Activated CD4-positive, alpha-beta T cell treated with anti-CD3 and anti-CD28 coated beads for 48 hours (primary cell): ENCODE measurements around the gene MCFD2.

Source experiments
- DNase-seq: peaks from one replicate; pipeline ENCODE4 v3.0.0-alpha.2; 2020

Gene MCFD2

GRCh38 chr2:46915281-46915810 is at the start of gene MCFD2:
Gene MCFD2, minus strand, starts transcription at chr2:46915806. Its CDS starts 6,635 bp downstream, at chr2:46909171.
- DNase-seq = no peak

- no peak for DNase-seq
Observed at GRCh38 chr2:46964835-46965560, 49.4 kb upstream of the MCFD2 start.

GRCh38 chr2:46963941-46964673 is 48.5 kb upstream of the MCFD2 start:
- no peak for DNase-seq

GRCh38 chr2:46963210-46963609 is 47.6 kb upstream of the MCFD2 start:
- DNase-seq = no peak

- DNase-seq = no peak
Observed at GRCh38 chr2:46962751-46963150, 47.1 kb upstream of the MCFD2 start.

GRCh38 chr2:46960618-46961017 is 45.0 kb upstream of the MCFD2 start:
- DNase-seq = no peak

- DNase-seq = no peak
Observed at GRCh38 chr2:46958431-46959017, 42.9 kb upstream of the MCFD2 start.

- no peak for DNase-seq
Observed at GRCh38 chr2:46956981-46957531, 41.5 kb upstream of the MCFD2 start.

GRCh38 chr2:46955764-46956163 is 40.2 kb upstream of the MCFD2 start:
- DNase-seq = no peak

GRCh38 chr2:46954951-46955571 is 39.5 kb upstream of the MCFD2 start:
- no peak for DNase-seq

- DNase-seq = no peak
Observed at GRCh38 chr2:46952171-46952570, 36.6 kb upstream of the MCFD2 start.

- no peak for DNase-seq
Observed at GRCh38 chr2:46951290-46952064, 35.9 kb upstream of the MCFD2 start.

- DNase-seq = no peak
Observed at GRCh38 chr2:46950314-46950713, 34.7 kb upstream of the MCFD2 start.

- DNase-seq = no peak
Observed at GRCh38 chr2:46947841-46948240, 32.2 kb upstream of the MCFD2 start.

GRCh38 chr2:46945671-46946070 is 30.1 kb upstream of the MCFD2 start:
- no peak for DNase-seq

- DNase-seq = peak; percentile 82
Observed at GRCh38 chr2:46943881-46944798, 28.5 kb upstream of the MCFD2 start.

GRCh38 chr2:46942891-46943626 is 27.5 kb upstream of the MCFD2 start:
- DNase-seq = peak; percentile 11

- DNase-seq = peak; percentile 81
Observed at GRCh38 chr2:46942143-46942526, 26.5 kb upstream of the MCFD2 start.

- DNase-seq = no peak
Observed at GRCh38 chr2:46939626-46940359, 24.2 kb upstream of the MCFD2 start.

GRCh38 chr2:46937471-46937901 is 21.9 kb upstream of the MCFD2 start:
- DNase-seq = no peak
